HG02970 (cell line): ENCODE measurements around the gene RC3H2.
"Not testable (repeated sequence)": the region's sequence is repeated elsewhere in the genome, so short reads cannot be mapped to it uniquely, and the experiment has no call there.

Experiments used
- ATAC-seq: cut with Tn5 transposase; IDR thresholded peaks from one replicate; pipeline ENCODE4 v1.9.1; 2021; ENCODE audit warnings: mild to moderate bottlenecking, moderate library complexity, moderate number of reproducible peaks; ENCODE audit not compliant: unreplicated experiment, low FRiP score

RC3H2 gene

GRCh38 chr9:122809261-122809660 lies 95.9 kb downstream of the RC3H2 start:
- ATAC-seq, result not testable (repeated sequence)

- ATAC-seq, result no peak
Measured at GRCh38 chr9:122808141-122808540, 97.0 kb downstream of the RC3H2 start.

- no peak for ATAC-seq
Measured at GRCh38 chr9:122807271-122807900, 97.8 kb downstream of the RC3H2 start.

- no peak for ATAC-seq
Measured at GRCh38 chr9:122806661-122807060, 98.5 kb downstream of the RC3H2 start.

GRCh38 chr9:122800066-122801060 lies 104.8 kb downstream of the RC3H2 start, which contains the start of gene OR1K1:
OR1K1 (plus strand) TSS chr9:122800123; CDS start chr9:122800123, 0 bp downstream.
- ATAC-seq, result no peak

GRCh38 chr9:122797316-122798063 lies 107.7 kb downstream of the RC3H2 start:
- no peak for ATAC-seq
